ACC112 (cell line): Measurements from ENCODE around the gene KLHDC8B.

ENCODE experiments used
- H2AFZ ChIP-seq: fragments of 200-600 bp; sonication (generic); one replicate; pipeline ENCODE4 v1.6.0; 2017; ENCODE audit warnings: antibody characterized with exemption, low read length; ENCODE audit not compliant: unreplicated experiment
- H3K27ac ChIP-seq: fragments of 200-600 bp; sonication (generic); 2 replicates; pipeline ENCODE4 v1.5.1; 2014; ENCODE audit warnings: low read depth, mild to moderate bottlenecking, antibody characterized with exemption, low read length, moderate library complexity
- H3K27me3 ChIP-seq: fragments of 200-600 bp; sonication (generic); 2 replicates; pipeline ENCODE4 v1.6.1; 2014; ENCODE audit warnings: mild to moderate bottlenecking, antibody characterized with exemption, low read length, moderate library complexity, mixed read lengths; ENCODE audit not compliant: insufficient read depth
- H3K36me3 ChIP-seq: fragments of 200-600 bp; sonication (generic); 2 replicates; pipeline ENCODE4 v1.6.1; 2016; ENCODE audit warnings: mild to moderate bottlenecking, antibody characterized with exemption, low read length, moderate library complexity, mixed read lengths; ENCODE audit not compliant: insufficient read depth
- H3K4me1 ChIP-seq: fragments of 200-600 bp; sonication (generic); one replicate; pipeline ENCODE4 v1.6.1; 2016; ENCODE audit warnings: low read length, mixed read lengths; ENCODE audit not compliant: insufficient read depth, unreplicated experiment, control insufficient read depth
- H3K4me3 ChIP-seq: fragments of 200-600 bp; sonication (generic); 2 replicates; pipeline ENCODE4 v1.5.1; 2014; ENCODE audit warnings: mild to moderate bottlenecking, low read depth, low read length
- H3K79me2 ChIP-seq: fragments of 200-600 bp; sonication (generic); one replicate; pipeline ENCODE4 v1.6.0; 2016; ENCODE audit warnings: low read length; ENCODE audit not compliant: control insufficient read depth, unreplicated experiment, insufficient read depth

Gene KLHDC8B

DNA sequence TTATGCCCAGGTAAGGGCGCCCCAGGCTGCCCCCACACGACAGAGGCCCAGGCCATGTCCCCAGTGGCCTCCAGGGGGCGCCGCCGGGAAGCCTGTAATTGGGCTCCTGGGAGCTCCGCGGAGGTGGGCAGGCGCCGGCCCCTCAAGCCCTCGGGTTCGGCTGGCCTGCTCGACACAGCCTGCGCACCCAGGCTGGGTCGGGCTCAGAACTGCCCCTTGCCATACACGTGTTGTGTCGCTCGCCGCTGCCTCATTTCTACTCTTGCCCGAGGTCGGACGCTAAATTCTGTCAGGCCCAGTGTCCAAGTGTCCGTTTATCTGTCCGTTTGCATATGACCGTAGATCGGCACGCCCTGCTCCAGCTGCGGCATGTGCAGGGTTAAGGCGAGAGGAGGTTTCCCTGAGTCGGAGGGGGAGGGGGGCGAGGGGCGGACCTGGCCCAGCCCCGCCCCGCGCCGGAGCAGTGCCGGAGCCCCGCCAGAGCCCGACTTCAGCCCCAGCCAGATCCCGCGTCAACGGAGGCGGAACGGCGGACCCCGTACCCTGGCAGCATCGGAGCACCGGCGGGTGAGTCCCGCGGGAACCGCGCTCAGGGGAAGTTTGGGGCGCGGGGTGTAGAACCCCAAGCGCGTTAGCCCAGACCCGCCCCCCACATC, at the start of gene KLHDC8B:
KLHDC8B (plus strand) TSS at position 480 of the 656 bp plus-strand sequence. CDS start 1,172 bp downstream, outside the sequence.
- Histone ChIP-seq H3K27ac (no peak within 1 kb of the TSS), H3K27me3 (no peaks in the 10 kb centered on the region), H3K36me3 (no peaks in the 10 kb centered on the region; the same call in 1 of the 2 replicates), H3K4me1 (peaks cover 37% of the 10 kb centered on the region), H3K4me3 (peak within 1 kb of the TSS; percentile 84), H2AFZ (peak within 1 kb of the TSS; percentile 90), H3K79me2 (peaks cover 11% of the 10 kb centered on the region)

DNA sequence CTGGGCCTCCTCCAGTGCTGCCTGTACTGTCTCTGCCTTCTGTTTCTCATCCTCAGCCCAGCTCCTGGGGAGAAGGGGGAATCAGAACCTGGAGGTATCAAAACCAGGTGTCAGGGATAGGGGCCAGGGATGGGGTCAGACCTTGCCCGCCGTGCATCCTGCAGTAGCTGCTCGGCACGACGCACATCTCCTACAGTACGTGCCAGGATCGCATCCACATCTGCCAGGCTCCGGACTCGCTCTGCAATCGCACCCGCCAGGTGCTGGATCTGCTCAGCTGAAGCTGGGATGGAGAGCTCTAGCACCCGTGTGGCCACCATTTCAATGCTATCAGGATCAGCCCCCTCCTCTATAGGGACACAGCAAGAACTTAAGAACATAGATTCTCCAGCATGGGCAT, 49.4 kb upstream of the KLHDC8B start:
- peaks cover 13% of the 10 kb centered on the region; the same call in 1 of the 2 replicates for H3K36me3 ChIP-seq
- no peak overlapping the region for H3K4me3 ChIP-seq

DNA sequence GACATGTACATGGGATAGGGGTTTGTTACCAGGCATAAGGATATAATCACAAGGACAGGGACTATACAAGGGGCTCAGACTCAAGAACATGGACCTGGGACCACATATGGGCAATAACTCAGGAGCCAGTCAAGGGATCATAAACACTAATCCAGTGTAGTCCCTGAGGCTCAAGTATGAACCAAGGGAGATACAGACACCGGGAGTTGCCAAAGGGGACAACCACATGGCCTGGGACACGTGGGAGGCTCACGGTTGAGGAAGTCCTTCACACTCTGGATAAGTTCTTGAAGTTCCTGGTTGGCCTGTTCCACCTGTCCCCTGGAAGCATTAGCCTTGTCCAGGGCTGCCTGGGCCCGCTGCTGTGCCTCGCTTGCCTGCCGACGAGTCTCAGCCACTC, 48.9 kb upstream of the KLHDC8B start:
- no peak overlapping the region for H2AFZ ChIP-seq
- H3K4me1 ChIP-seq: peaks cover 12% of the 10 kb centered on the region
- H3K27ac ChIP-seq: no peak overlapping the region
- H3K36me3 ChIP-seq: peaks cover 13% of the 10 kb centered on the region; the same call in 1 of the 2 replicates
- no peaks in the 10 kb centered on the region for H3K27me3 ChIP-seq
- peaks cover 17% of the 10 kb centered on the region for H3K79me2 ChIP-seq
- no peak overlapping the region for H3K4me3 ChIP-seq

More for the DNA sequence above, 49.4 kb upstream of the KLHDC8B start:
- H2AFZ ChIP-seq: no peak overlapping the region
- peaks cover 12% of the 10 kb centered on the region for H3K4me1 ChIP-seq
- no peak overlapping the region for H3K27ac ChIP-seq
- H3K27me3 ChIP-seq: no peaks in the 10 kb centered on the region
- H3K79me2 ChIP-seq: peaks cover 17% of the 10 kb centered on the region

DNA sequence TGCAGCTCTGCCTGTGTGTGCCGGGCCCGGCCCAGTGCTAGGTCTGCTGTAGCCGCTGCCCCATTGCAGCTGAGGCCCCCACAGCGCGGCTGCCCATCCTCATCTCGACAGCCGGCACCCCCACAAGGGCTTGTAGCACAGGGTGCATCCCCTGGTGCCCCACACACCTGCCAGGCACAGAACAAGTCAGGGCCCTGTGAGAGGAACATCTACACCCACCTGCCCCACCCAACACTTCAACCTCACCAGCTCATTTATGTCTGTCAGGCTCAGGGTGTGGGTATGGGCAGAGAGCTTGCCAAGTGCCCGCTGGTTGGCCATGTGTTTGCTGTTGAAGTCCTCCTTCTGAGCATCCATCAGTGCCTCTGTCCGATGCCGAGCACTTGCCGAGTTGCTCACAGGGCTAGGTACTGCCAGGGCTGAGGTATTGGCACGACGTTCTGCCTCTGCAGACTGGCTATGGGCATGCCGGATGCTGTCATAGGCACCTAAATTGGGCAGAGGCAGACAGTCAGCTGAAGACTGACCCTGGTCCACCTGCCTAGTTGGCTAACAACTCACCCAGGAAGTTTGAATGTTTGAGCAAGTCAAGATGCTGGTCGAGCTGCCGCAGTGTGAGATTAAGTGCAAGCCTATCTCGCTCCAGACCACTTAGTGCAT, 48.4 kb upstream of the KLHDC8B start:
- Histone ChIP-seq H3K27me3 (no peaks in the 10 kb centered on the region), H3K79me2 (peaks cover 17% of the 10 kb centered on the region), H3K36me3 (peaks cover 9% of the 10 kb centered on the region; the same call in 1 of the 2 replicates), H3K27ac (no peak overlapping the region), H3K4me1 (peaks cover 12% of the 10 kb centered on the region), H3K4me3 (no peak overlapping the region), H2AFZ (no peak overlapping the region)

DNA sequence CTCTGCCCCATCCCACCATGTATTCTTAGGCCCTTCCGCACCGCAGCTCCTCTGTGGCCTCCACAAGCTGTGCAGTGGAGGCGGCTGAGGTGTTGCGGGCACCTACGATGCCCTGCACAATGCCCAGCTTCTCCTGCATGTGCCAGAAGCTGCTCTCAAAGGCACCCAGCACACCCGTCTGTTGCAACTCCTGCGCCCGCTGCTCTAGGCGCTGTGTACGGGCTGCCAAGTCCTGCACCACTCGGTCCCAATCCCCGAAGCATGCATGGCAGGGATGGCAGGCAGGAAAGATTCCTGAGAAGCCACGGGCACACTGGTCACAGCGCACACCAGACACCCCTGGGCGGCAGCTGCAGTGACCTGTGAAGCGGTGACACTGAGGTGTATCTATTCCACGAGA, 47.7 kb upstream of the KLHDC8B start:
- peaks cover 16% of the 10 kb centered on the region; the same call in 1 of the 2 replicates for H3K36me3 ChIP-seq
- no peak overlapping the region for H3K27ac ChIP-seq
- peaks cover 12% of the 10 kb centered on the region for H3K4me1 ChIP-seq
- peaks cover 16% of the 10 kb centered on the region for H3K79me2 ChIP-seq
- H3K4me3 ChIP-seq: no peak overlapping the region
- no peaks in the 10 kb centered on the region for H3K27me3 ChIP-seq
- H2AFZ ChIP-seq: no peak overlapping the region

DNA sequence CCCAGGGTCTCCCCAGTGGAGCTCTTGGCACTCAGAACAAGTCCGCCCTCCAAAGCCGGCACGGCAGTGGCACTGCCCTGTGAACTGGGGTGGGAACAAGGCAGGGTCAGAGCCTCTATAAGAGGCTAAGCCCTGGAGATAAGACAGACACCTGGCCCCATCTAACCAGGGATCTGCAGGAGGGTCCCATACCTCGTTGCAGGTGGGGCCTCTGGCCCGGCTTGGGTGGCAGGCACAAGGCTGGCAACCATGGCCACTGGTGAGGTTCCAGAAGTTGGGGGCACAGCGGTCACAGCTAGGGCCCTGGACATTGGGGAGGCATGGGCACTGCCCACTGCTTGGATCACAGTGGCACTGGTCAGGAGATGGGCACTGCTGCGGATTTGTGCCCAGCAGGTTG, 47.2 kb upstream of the KLHDC8B start:
- no peak overlapping the region for H3K4me3 ChIP-seq
- H3K36me3 ChIP-seq: peaks cover 16% of the 10 kb centered on the region; the same call in 1 of the 2 replicates
- peaks cover 14% of the 10 kb centered on the region for H3K79me2 ChIP-seq
- peaks cover 8% of the 10 kb centered on the region for H3K4me1 ChIP-seq
- no peaks in the 10 kb centered on the region for H3K27me3 ChIP-seq
- H3K27ac ChIP-seq: no peak overlapping the region
- H2AFZ ChIP-seq: no peak overlapping the region

DNA sequence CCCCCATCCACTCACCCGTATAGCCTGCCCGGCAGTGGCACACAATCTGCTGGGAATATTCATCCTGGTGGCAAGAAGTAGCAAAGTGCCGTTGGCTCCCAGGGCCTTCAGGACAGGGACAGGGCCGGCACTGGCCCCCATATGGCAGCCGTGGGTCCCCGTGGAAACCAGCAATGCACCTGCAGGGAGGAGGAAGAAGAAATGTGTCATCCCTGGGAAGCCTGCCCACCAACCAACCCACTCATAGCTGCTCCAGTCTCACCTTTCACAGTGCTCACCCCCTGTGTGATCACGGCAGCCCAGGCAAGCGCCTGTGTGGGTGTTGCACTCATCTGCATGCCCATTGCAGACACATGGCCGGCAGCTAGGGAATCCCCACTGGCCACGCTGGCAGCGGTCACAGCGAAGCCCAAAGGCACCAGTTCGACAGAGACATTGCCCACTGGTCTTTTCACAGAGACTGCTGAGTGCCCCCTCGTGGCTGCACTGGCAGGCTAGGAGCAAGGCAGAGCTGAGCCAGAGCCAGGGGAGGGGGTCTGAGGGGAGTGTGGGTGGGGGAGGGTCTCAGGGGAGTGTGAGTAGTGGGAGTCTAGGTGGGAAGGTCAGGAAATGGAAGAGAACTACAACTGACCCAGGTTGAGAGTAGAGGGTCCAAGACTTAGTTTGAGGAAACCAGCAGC, 46.3 kb upstream of the KLHDC8B start:
- peaks cover 21% of the 10 kb centered on the region; the same call in 1 of the 2 replicates for H3K36me3 ChIP-seq
- H3K4me3 ChIP-seq: no peak overlapping the region
- H3K27me3 ChIP-seq: no peaks in the 10 kb centered on the region
- H3K79me2 ChIP-seq: peaks cover 5% of the 10 kb centered on the region
- no peaks in the 10 kb centered on the region for H3K4me1 ChIP-seq
- no peak overlapping the region for H2AFZ ChIP-seq
- H3K27ac ChIP-seq: no peak overlapping the region

DNA sequence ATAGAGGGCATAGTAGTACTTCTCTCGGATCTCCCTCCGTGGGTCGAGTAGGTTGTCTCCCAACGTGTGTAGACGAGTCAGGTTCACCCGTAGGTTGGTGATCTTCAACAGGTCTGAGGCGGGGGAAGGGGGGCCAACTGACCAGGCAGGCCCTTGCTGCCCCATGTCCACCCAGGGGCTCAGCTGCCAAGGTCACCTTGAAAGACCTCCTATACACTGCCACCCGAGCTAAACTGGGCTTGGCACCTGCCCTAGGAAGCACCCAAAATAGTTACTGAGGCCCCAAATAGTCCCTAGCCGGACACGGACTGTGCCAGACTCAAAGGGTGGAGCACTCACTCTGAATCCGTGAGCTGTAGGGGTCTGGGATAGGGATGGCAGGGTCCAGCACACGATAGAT, 40.4 kb upstream of the KLHDC8B start:
- Histone ChIP-seq H3K36me3 (peaks cover 13% of the 10 kb centered on the region; the same call in 1 of the 2 replicates), H3K27me3 (no peaks in the 10 kb centered on the region), H3K27ac (no peak overlapping the region), H2AFZ (no peak overlapping the region), H3K4me1 (peaks cover 13% of the 10 kb centered on the region), H3K79me2 (peaks cover 25% of the 10 kb centered on the region), H3K4me3 (peak overlapping the region; percentile 90; the same call in 1 of the 2 replicates)

DNA sequence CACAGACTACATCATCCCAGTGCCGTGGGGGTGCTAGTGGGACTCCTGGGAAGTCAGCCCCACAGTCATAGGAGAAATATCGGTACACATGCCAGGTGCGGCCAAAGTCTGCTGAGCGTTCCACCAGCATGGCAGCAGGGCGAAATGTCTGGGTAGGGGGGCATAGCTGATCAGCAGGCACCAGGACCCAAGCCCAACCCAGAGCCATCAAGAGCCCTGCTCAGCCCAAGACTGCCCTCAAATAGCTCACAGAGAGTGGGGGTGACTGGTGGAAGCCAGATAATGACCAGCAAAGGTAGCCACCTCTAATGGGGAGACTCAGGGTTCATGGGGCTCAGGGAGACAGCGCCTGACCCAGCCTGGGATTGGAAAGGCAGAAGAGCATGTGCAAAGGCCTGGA, 39.8 kb upstream of the KLHDC8B start:
- peaks cover 13% of the 10 kb centered on the region for H3K4me1 ChIP-seq
- peaks cover 25% of the 10 kb centered on the region for H3K79me2 ChIP-seq
- H3K27ac ChIP-seq: no peak overlapping the region
- no peaks in the 10 kb centered on the region for H3K27me3 ChIP-seq
- H3K36me3 ChIP-seq: peaks cover 13% of the 10 kb centered on the region; the same call in 1 of the 2 replicates
- H2AFZ ChIP-seq: no peak overlapping the region
- peak overlapping the region; percentile 90 for H3K4me3 ChIP-seq

DNA sequence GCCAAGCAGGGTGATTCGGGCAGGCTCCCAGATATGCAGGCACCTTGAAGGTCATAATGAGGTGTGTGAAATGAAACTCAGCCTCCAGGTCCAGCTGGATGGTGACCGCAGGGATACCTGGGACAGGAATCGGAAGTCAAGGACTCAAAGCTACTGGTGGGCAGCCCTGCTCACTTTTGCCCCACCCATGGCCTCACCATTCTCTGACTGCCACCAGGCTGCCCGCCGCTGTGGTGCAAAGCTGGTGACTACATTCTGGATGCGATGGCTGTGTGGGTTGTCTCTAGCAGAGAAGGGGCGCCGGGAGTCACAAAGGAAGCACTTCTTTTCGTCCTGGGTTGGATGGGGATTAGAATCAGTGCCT, 39.3 kb upstream of the KLHDC8B start:
- Histone ChIP-seq H3K27ac (peak overlapping the region; percentile 62), H3K79me2 (peaks cover 25% of the 10 kb centered on the region)

More for the DNA sequence above, 39.3 kb upstream of the KLHDC8B start:
- no peaks in the 10 kb centered on the region for H3K27me3 ChIP-seq
- H2AFZ ChIP-seq: peak overlapping the region; percentile 92
- peaks cover 13% of the 10 kb centered on the region for H3K4me1 ChIP-seq
- peaks cover 13% of the 10 kb centered on the region; the same call in 1 of the 2 replicates for H3K36me3 ChIP-seq
- peak overlapping the region; percentile 90 for H3K4me3 ChIP-seq
